ENCODE data around the gene FAM25A. TPM values are rescaled to one million over a fixed set of nuclear protein-coding genes. Genes with fewer than 3 reads are reported as not detected.
A peak's percentile ranks its signal among the peaks of the same experiment; 100 is the strongest.
"Not testable (repeated sequence)": the region's sequence is repeated elsewhere in the genome, so short reads cannot be mapped to it uniquely, and the experiment has no call there.

FAM25A gene
- total RNA-seq, result not detected in 2 replicates
- not detected for polyA plus RNA-seq (2012)

GRCh38 chr10:87020056-87020455, at the start of gene FAM25A:
Gene FAM25A, plus strand, starts transcription at chr10:87020294. Its CDS starts 31 bp downstream, at chr10:87020325.
- DNase-seq (ENCODE audit: low read depth), result not testable (repeated sequence)

GRCh38 chr10:86970982-86971231, 49.2 kb upstream of the FAM25A start:
- DNase-seq (ENCODE audit: low read depth), result no peak

- DNase-seq (ENCODE audit: low read depth), result peak; percentile 88
Observed at GRCh38 chr10:86971232-86971991, 48.7 kb upstream of the FAM25A start.

- no peak for DNase-seq (ENCODE audit: low read depth)
Observed at GRCh38 chr10:86972613-86973380, 47.3 kb upstream of the FAM25A start.

DNA sequence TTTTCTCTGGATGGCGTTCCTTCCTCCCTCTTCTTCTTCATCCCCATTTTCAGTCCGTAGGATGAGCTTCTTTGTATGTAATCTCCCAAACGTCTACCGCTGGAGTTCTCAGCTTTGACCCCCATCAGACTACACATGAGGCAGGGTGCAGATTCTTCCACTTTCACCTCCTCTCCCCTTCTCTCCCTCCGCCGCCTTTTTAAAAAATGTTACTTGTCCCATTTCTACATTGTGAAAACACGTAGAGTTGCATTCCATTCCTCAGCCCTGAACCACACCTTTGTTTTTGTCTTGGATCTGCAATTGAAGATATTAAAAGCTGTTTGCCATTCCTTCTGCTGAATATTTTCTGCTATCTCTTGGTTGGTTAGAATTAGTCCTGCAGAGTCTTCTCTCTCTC, 45.6 kb upstream of the FAM25A start:
- no peak for DNase-seq (ENCODE audit: low read depth)

GRCh38 chr10:86976362-86977056, 43.6 kb upstream of the FAM25A start:
- no peak for DNase-seq (ENCODE audit: low read depth)

DNA sequence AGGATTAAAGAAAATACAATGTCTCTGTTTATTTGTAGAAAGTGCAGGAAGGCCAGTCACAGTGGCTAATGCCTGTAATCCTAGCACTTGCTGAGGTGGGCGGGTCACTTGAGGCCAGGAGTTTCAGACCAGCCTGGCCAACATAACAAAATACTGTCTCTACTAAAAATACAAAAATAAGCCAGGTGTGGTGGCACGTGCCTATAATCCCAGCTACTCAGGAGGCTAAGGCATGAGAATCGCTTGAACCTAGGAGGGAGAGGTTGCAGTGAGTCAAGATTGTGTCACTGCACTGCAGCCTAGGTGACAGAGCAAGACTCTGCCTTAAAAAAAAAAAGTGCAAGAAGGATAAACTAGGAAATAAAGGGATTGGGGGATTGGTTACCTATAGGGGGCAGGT, 41.6 kb upstream of the FAM25A start:
- peak; percentile 42 for DNase-seq (ENCODE audit: low read depth)

DNA sequence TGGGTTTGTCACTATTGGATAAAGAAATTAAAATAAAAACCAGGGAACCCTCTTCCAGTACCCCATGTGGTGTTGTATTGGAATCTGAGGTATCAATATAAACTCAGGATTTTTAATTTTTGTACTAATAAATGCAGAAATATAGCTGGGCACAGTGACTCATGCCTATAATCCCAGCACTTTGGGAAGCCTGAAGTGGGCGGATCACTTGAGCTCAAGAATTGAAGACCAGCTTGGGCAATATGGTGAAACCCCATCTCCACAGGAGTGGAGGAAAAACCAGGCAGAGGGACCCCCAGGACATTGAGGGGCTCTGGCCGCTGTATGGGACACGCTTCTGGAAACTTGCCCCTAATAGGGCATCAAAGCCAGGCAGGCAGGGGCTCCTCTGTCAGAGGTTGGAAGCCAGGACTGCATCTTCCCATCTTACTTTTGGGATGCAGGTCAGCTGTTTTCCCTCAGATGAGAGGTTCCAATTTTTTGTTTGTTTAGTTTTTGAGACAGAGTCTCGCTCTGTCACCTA, 40.7 kb upstream of the FAM25A start:
- DNase-seq (ENCODE audit: low read depth), result peak; percentile 18

DNA sequence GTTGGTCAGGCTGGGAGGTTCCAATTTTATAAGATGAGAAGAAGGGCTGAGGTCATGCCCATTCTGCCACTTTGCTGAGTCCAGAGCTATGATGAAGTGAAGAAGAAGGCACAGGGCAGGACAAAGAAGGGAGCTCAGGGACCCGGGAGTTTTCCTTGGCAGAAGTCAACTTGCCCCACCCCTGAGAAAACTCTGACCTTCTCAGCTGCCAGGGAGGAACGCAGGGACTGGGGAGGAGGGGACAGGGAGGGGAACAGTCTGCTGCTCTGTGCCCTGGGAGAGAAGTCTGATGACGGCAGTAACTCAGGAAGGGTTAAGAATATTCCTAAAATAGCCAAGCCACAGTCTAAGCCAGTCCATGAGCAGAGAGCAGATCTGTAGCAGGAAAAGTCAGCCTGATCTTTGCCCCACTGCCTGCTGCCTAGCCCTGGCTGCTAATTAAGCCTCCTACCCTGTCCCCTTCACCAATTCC, 40.1 kb upstream of the FAM25A start:
- peak; percentile 87 for DNase-seq (ENCODE audit: low read depth)

DNA sequence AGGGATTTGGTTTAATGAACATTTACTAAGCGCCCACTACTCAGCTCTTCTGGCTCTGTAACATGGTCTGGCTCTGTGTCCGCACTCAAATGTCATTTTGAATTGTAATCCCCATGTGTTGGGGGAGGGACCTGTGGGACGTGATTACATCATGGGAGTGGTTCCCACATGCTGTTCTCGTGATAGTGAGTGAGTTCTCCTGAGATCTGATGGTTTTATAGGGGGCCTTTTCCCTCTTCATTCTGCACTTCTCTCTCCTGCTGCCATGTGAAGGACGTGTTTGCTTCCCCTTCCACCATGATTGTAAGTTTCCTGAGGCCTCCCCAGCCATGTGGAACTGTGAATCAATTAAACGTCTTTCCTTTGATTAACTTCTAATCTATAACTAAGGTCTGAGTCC, 39.1 kb upstream of the FAM25A start:
- peak; percentile 18 for DNase-seq (ENCODE audit: low read depth)

DNA sequence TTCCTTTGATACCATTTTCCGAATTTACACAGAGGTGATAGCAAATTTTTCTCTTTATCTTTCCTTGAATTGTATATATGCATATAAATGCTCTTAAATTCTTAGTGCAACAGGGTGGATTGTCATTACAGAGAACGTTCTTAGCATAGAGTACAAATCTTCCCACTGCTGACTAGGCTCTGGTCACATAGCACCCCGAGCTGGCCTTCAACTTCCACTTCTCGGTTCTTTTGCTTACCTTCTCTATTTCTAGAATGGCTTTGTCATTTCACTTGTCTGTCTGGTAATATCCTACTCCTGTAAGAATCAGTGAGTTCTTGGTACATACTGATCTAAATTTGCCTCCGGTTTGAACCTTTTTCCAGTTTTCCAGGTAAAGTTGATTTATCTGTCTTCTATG, 38.4 kb upstream of the FAM25A start:
- no peak for DNase-seq (ENCODE audit: low read depth)

GRCh38 chr10:86984498-86984897, 35.6 kb upstream of the FAM25A start:
- not testable (repeated sequence) for DNase-seq (ENCODE audit: low read depth)

GRCh38 chr10:86988520-86988919, 31.6 kb upstream of the FAM25A start:
- DNase-seq (ENCODE audit: low read depth), result no peak

- DNase-seq (ENCODE audit: low read depth), result not testable (repeated sequence)
Observed at GRCh38 chr10:86991362-86991761, 28.7 kb upstream of the FAM25A start.

GRCh38 chr10:86992456-86992855, 27.6 kb upstream of the FAM25A start:
- no peak for DNase-seq (ENCODE audit: low read depth)

GRCh38 chr10:86992929-86993328, 27.2 kb upstream of the FAM25A start:
- DNase-seq (ENCODE audit: low read depth), result no peak

DNA sequence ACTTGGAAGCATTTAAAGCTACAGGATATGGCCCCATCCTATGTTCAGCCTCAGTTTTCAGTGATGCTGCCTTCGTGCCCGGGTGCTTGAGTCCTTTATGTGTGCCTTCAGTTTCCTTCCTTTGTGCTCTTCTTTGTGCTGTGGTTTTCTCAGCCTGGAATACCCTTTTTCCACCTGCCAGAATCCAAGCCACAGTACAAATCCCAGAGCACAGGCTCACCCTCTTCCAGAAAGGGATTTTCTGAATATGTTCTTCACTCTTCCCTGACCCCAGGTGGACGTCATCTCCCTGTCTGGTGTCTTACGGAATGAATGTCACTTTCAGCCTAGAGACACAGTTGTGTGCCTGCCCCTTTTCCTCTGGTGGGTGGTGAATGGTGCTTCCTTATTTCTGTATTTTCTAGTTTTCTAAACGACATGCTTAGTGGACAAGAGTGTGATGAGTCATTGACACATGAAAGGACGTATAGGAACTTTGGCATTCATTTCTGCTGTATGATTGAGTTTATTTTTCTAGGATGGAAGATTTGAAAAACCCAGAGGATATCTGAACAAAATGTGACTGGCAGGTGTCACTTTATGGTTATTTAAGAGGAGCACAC, 20.2 kb upstream of the FAM25A start:
- not testable (repeated sequence) for DNase-seq (ENCODE audit: low read depth)

DNA sequence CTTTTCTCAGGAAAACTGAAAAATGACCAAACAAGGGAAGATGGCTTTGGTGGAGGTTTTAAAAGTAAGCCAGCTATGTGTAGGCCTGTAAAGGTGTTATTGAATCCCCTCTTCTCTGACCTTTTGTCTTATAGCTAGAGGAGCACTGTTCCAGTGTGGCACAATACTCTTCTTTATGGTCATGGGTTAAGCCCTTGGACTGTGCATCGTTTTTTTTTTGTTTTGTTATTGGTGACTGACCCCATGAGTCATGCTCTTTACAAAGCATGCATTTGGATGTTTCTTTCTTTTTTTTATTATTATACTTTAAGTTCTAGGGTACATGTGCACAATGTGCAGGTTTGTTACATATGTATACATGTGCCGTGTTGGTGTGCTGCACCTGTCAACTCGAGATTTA, 19.6 kb upstream of the FAM25A start:
- DNase-seq (ENCODE audit: low read depth), result no peak

- not testable (repeated sequence) for DNase-seq (ENCODE audit: low read depth)
Observed at GRCh38 chr10:87007124-87007523, 13.0 kb upstream of the FAM25A start.

- not testable (repeated sequence) for DNase-seq (ENCODE audit: low read depth)
Observed at GRCh38 chr10:87007674-87008073, 12.4 kb upstream of the FAM25A start.

DNA sequence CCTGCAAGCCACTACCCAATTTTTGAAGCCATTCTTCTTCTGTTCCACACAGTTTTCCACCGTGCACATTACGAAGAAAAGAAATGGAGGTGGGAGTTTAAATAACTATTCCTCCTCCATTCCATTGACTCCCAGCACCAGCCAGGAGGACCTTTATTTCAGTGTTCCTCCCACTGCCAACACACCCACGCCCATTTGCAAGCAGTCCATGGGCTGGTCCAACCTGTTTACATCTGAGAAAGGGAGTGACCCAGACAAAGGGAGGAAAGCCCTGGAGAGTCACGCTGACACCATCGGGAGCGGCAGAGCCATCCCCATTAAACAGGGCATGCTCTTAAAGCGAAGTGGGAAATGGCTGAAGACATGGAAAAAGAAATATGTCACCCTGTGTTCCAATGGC, 11.8 kb upstream of the FAM25A start:
- DNase-seq (ENCODE audit: low read depth), result not testable (repeated sequence)
